Ishikawa (cell line): ENCODE results near the gene F12.
A peak's percentile ranks its signal among the peaks of the same experiment; 100 is the strongest.

ENCODE experiments used
- CEBPB ChIP-seq: IDR thresholded peaks from 2 replicates; pipeline ENCODE4 v1.6.1; 2012
- CREB1 ChIP-seq: IDR thresholded peaks from 2 replicates; pipeline ENCODE4 v1.6.1; 2012; ENCODE audit warnings: low read depth
- EGR1 ChIP-seq: IDR thresholded peaks from 2 replicates; pipeline ENCODE4 v1.6.1; 2012
- EP300 ChIP-seq: IDR thresholded peaks from 2 replicates; pipeline ENCODE4 v1.6.1; 2012; ENCODE audit warnings: borderline replicate concordance
- FOXM1 ChIP-seq: IDR thresholded peaks from 2 replicates; pipeline ENCODE4 v1.6.1; 2012; ENCODE audit warnings: low read depth, borderline replicate concordance
- MAX ChIP-seq: IDR thresholded peaks from 2 replicates; pipeline ENCODE4 v1.6.1; 2012
- NFIC ChIP-seq: IDR thresholded peaks from 2 replicates; pipeline ENCODE4 v1.6.1; 2012
- RAD21 ChIP-seq: IDR thresholded peaks from 2 replicates; pipeline ENCODE4 v1.6.1; 2012; ENCODE audit warnings: low read depth
- TAF1 ChIP-seq: IDR thresholded peaks from 2 replicates; pipeline ENCODE4 v1.6.1; 2012; ENCODE audit warnings: low read depth, mild to moderate bottlenecking
- TCF12 ChIP-seq: IDR thresholded peaks from 2 replicates; pipeline ENCODE4 v1.6.1; 2012; ENCODE audit warnings: low read depth
- TEAD4 ChIP-seq: IDR thresholded peaks from 2 replicates; pipeline ENCODE4 v1.6.1; 2012
- YY1 ChIP-seq: IDR thresholded peaks from 2 replicates; pipeline ENCODE4 v1.6.1; 2012; ENCODE audit warnings: low read depth
- ZBTB7A ChIP-seq: IDR thresholded peaks from 2 replicates; pipeline ENCODE4 v1.6.1; 2012; ENCODE audit warnings: low read depth
- TF ChIP-seq, protein P1 (sequence below): IDR thresholded peaks from 2 replicates; pipeline ENCODE4 v1.6.1; 2012; ENCODE audit warnings: low read depth, mild to moderate bottlenecking
- TF ChIP-seq, protein P2 (sequence below): IDR thresholded peaks from 2 replicates; pipeline ENCODE4 v1.6.1; 2012

The F12 gene

GRCh38 chr5:177390363-177391300, 18.7 kb downstream of the F12 start:
- peak; percentile 96 for TF ChIP-seq RAD21
- TF ChIP-seq CEBPB = no peak
- TF ChIP-seq TCF12 = no peak
- TF ChIP-seq EP300 = no peak
- no peak for TF ChIP-seq FOXM1
- TF ChIP-seq, protein P1, sequence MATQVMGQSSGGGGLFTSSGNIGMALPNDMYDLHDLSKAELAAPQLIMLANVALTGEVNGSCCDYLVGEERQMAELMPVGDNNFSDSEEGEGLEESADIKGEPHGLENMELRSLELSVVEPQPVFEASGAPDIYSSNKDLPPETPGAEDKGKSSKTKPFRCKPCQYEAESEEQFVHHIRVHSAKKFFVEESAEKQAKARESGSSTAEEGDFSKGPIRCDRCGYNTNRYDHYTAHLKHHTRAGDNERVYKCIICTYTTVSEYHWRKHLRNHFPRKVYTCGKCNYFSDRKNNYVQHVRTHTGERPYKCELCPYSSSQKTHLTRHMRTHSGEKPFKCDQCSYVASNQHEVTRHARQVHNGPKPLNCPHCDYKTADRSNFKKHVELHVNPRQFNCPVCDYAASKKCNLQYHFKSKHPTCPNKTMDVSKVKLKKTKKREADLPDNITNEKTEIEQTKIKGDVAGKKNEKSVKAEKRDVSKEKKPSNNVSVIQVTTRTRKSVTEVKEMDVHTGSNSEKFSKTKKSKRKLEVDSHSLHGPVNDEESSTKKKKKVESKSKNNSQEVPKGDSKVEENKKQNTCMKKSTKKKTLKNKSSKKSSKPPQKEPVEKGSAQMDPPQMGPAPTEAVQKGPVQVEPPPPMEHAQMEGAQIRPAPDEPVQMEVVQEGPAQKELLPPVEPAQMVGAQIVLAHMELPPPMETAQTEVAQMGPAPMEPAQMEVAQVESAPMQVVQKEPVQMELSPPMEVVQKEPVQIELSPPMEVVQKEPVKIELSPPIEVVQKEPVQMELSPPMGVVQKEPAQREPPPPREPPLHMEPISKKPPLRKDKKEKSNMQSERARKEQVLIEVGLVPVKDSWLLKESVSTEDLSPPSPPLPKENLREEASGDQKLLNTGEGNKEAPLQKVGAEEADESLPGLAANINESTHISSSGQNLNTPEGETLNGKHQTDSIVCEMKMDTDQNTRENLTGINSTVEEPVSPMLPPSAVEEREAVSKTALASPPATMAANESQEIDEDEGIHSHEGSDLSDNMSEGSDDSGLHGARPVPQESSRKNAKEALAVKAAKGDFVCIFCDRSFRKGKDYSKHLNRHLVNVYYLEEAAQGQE = no peak
- TF ChIP-seq CREB1 = no peak
- TF ChIP-seq MAX = peak; percentile 83
- TF ChIP-seq, protein P2, sequence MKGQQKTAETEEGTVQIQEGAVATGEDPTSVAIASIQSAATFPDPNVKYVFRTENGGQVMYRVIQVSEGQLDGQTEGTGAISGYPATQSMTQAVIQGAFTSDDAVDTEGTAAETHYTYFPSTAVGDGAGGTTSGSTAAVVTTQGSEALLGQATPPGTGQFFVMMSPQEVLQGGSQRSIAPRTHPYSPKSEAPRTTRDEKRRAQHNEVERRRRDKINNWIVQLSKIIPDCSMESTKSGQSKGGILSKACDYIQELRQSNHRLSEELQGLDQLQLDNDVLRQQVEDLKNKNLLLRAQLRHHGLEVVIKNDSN = peak; percentile 82
- no peak for TF ChIP-seq NFIC
- TF ChIP-seq TAF1 = no peak
- no peak for TF ChIP-seq TEAD4
- no peak for TF ChIP-seq EGR1
- no peak for TF ChIP-seq ZBTB7A
- TF ChIP-seq YY1 = no peak

- no peak for TF ChIP-seq TAF1
- no peak for TF ChIP-seq RAD21
- no peak for TF ChIP-seq EP300
- TF ChIP-seq, protein P2 = no peak
- TF ChIP-seq MAX = no peak
- TF ChIP-seq ZBTB7A = no peak
- TF ChIP-seq CEBPB = no peak
- no peak for TF ChIP-seq TEAD4
- no peak for TF ChIP-seq EGR1
- TF ChIP-seq FOXM1 = no peak
- TF ChIP-seq NFIC = no peak
- TF ChIP-seq TCF12 = no peak
- TF ChIP-seq YY1 = no peak
- TF ChIP-seq CREB1 = no peak
- TF ChIP-seq, protein P1 = no peak
Observed at GRCh38 chr5:177389241-177390169, 19.9 kb downstream of the F12 start.

GRCh38 chr5:177388521-177389052, 20.8 kb downstream of the F12 start:
- TF ChIP-seq, protein P1 = no peak
- TF ChIP-seq, protein P2 = no peak
- no peak for TF ChIP-seq TAF1
- TF ChIP-seq CREB1 = no peak
- TF ChIP-seq YY1 = no peak
- TF ChIP-seq FOXM1 = no peak
- TF ChIP-seq TCF12 = no peak
- no peak for TF ChIP-seq NFIC
- TF ChIP-seq ZBTB7A = no peak
- no peak for TF ChIP-seq EGR1
- no peak for TF ChIP-seq RAD21
- TF ChIP-seq EP300 = no peak
